T-helper 2 cell treated with Interferon-gamma antibody and Interleukin-4, amounts not matched to agents 5 μg/mL and 100 μg/mL, for 36 hours (primary cell): ENCODE measurements around the gene RIMKLB.
"Not testable (repeated sequence)": the region's sequence is repeated elsewhere in the genome, so short reads cannot be mapped to it uniquely, and the experiment has no call there.

ENCODE experiments used
- DNase-seq: peaks from one replicate; pipeline ENCODE4 v3.0.0; 2021; ENCODE audit warnings: low spot score
- H3K27ac Mint-ChIP-seq: one replicate; pipeline ENCODE4 v1.8.0; 2021; ENCODE audit warnings: mild to moderate bottlenecking, mixed read lengths
- H3K27me3 Mint-ChIP-seq: one replicate; pipeline ENCODE4 v1.8.0; 2021; ENCODE audit warnings: low read depth, mixed read lengths
- H3K36me3 Mint-ChIP-seq: one replicate; pipeline ENCODE4 v1.8.0; 2021; ENCODE audit warnings: low read depth, mixed read lengths
- H3K4me1 Mint-ChIP-seq: one replicate; pipeline ENCODE4 v1.8.0; 2021; ENCODE audit warnings: low read depth, mixed read lengths
- H3K4me3 Mint-ChIP-seq: one replicate; pipeline ENCODE4 v1.8.0; 2022; ENCODE audit warnings: mild to moderate bottlenecking, moderate library complexity, mixed read lengths
- H3K9me3 Mint-ChIP-seq: one replicate; pipeline ENCODE4 v1.8.0; 2021; ENCODE audit warnings: mixed read lengths

RIMKLB gene

DNA sequence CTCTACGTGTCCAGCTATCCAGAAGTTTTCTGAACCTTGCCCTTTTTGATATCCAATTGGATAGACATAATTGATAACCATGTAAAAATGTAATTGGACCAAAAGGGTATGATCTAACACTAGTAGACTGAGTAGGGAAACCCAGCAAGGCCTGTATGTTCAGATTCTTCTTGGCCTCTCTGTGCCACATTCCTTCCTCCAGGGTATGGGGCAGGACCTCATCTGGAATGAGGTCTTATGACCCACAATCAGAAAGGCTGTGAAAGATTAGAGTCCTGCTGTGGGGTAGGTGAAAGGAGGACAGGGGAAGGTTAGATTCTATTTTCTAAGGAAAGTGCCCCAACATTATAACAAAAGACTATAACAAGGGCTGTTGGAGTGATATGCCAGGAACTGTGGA is 73.3 kb downstream of the RIMKLB start:
- no peaks in the 10 kb centered on the region for H3K36me3 Mint-ChIP-seq

DNA sequence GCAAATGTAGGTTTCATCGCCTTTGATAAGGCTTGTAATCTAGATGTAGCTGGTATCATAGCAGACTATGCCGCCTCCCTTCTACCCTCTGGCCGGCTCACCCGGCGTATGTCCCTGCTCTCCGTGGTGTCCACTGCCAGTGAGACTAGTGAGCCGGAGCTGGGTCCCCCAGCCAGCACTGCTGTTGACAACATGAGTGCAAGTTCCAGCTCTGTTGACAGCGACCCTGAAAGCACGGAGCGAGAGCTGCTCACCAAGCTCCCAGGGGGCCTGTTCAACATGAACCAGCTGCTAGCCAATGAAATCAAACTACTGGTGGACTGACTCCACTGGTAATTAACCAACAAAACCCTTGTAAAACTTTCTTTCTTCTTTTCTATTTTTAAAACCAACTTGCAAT is 75.7 kb downstream of the RIMKLB start:
- no peaks in the 10 kb centered on the region for H3K9me3 Mint-ChIP-seq

More for the DNA sequence above, 73.3 kb downstream of the RIMKLB start:
- Mint-ChIP-seq H3K27me3 (peaks cover 2% of the 10 kb centered on the region), H3K4me3 (no peak overlapping the region), H3K27ac (no peak overlapping the region), H3K4me1 (no peaks in the 10 kb centered on the region), H3K9me3 (no peaks in the 10 kb centered on the region)
- no peak for DNase-seq

DNA sequence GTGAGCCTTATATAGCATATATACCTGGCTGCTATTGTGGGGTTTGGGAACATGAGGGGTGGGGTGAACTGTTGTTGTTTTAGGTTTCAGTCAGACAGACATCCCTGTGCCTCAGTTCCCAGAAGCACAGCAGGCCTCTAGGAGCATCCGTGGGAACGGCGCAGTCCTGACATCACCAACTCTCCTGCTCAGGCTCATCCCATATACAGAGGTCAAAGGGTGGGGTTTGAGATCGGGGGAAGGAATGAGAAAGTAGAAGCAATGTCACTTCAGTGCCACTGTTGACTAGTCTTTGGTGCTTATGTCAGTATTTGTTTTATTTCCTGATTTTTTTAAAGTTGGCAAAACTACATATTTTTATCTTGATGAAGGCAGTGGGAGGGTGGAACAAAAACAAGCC is 81.5 kb downstream of the RIMKLB start:
- Mint-ChIP-seq H3K27ac (no peak overlapping the region), H3K36me3 (no peaks in the 10 kb centered on the region), H3K4me1 (no peaks in the 10 kb centered on the region), H3K9me3 (no peaks in the 10 kb centered on the region), H3K27me3 (peaks cover 9% of the 10 kb centered on the region), H3K4me3 (no peak overlapping the region)
- no peak for DNase-seq

More for the DNA sequence above, 75.7 kb downstream of the RIMKLB start:
- Mint-ChIP-seq H3K4me3 (no peak overlapping the region), H3K27ac (no peak overlapping the region), H3K36me3 (no peaks in the 10 kb centered on the region), H3K4me1 (no peaks in the 10 kb centered on the region), H3K27me3 (peaks cover 2% of the 10 kb centered on the region)
- no peak for DNase-seq

DNA sequence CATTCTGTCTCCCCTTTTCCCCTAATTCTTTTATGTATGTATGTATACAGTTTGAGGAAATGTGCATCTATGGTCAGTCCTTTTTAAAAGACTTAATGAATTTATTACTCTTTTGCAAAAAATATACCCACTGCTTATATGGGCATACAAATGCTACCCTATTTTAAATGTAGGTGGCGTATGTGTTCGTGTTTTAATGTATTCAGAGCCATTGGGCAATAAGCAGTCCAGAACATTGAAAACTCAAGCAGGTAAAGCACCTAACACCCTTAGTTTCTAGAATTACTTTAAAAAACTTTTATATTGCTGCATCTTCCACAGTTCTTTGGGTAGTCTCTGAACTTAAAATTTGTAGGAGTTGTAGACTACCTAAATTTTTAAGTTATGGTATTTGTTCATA is 82.1 kb downstream of the RIMKLB start:
- Mint-ChIP-seq H3K27me3 (peaks cover 9% of the 10 kb centered on the region), H3K4me1 (no peaks in the 10 kb centered on the region), H3K27ac (no peak overlapping the region), H3K4me3 (no peak overlapping the region), H3K36me3 (no peaks in the 10 kb centered on the region), H3K9me3 (no peaks in the 10 kb centered on the region)
- no peak for DNase-seq

DNA sequence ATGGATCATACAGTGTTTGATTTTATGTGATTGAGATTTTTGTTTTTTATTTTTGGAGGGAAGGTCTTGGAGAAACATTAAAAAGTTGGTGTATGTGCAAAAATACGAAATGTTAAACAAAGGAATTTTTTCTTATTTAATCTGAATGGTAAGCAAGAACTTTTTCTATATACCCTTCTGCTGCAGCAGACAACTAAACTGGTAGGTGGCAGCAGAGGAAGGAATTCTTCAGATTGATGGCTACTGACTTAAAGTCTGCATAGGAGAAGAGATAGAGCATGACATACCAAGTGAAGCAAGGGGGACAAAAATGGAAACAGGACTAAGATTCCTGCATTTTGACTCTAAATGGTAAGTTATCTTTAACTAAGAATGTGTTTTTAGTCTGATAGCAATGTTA is 82.6 kb downstream of the RIMKLB start:
- H3K9me3 Mint-ChIP-seq, result no peaks in the 10 kb centered on the region
- H3K36me3 Mint-ChIP-seq, result no peaks in the 10 kb centered on the region
- H3K4me3 Mint-ChIP-seq, result no peak overlapping the region
- no peaks in the 10 kb centered on the region for H3K4me1 Mint-ChIP-seq
- DNase-seq, result no peak
- H3K27me3 Mint-ChIP-seq, result peaks cover 9% of the 10 kb centered on the region
- no peak overlapping the region for H3K27ac Mint-ChIP-seq

DNA sequence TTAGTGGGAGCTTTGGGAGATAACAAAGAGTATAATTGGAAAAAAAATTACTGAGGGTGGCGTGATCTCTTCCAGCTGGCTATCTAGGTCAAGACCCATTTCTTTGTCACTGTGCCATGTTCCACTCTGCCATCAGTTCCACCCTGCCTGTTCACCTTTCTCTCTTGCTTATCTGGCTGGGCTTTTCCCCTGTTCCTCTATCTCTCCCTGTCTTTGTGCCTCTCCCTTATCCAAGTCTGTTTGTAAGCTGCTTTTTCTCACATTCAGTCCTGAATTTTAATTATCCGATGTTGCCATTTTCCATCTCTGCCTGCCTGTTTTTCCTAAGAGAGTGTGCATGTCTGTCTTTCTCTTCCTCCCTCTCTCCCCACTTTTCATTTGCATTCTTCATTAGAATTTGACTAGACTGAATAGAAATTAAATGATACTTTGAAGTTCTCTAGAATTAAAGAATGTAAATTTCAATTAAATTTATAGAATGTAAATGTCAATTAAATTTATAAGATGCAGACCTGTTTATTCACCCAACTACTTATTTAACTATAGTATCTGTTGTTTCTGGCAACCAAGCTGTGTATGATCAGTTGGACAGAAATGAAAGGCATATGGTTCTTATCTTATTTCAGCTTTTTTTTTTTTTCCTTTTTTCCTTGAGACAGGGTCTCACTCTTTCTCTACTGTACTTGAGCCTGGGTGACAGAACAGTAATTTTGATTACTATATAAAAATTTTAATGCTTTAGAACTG is 83.8 kb downstream of the RIMKLB start:
- no peaks in the 10 kb centered on the region for H3K9me3 Mint-ChIP-seq
- H3K4me1 Mint-ChIP-seq, result no peaks in the 10 kb centered on the region
- H3K36me3 Mint-ChIP-seq, result no peaks in the 10 kb centered on the region
- H3K27ac Mint-ChIP-seq, result no peak overlapping the region
- no peak overlapping the region for H3K4me3 Mint-ChIP-seq
- H3K27me3 Mint-ChIP-seq, result peaks cover 9% of the 10 kb centered on the region
- DNase-seq, result no peak

DNA sequence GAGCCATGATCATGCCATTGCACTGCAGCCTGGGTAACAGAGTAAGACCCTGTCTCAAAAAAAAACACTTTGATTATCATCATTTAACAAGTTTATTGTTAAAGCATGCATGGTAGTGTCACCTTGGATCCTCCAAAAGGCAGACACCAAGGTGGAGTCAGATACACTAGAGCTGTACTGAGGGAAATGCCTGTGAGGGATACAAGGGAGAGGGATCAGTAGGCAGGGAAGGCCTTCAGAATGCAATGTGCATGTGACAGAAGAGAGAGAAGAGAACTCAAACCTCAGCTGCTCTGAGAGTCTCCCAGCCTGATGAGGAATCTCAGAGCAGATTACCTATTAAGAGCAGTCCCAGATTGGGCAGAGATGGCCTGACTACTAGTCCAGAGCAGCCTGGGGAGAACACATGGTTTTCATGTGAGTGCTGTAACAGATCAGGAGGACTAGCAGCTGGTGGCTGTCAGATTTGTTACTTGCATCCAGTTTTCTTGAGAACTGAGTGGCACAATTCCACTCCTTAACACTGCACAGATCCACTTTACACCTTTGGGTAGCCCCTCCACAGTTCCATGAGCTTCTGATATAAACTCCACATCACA is 86.6 kb downstream of the RIMKLB start:
- Mint-ChIP-seq H3K36me3 (no peaks in the 10 kb centered on the region), H3K4me1 (no peaks in the 10 kb centered on the region), H3K9me3 (no peaks in the 10 kb centered on the region), H3K27me3 (peaks cover 9% of the 10 kb centered on the region), H3K4me3 (no peak overlapping the region), H3K27ac (no peak overlapping the region)
- DNase-seq, result no peak

DNA sequence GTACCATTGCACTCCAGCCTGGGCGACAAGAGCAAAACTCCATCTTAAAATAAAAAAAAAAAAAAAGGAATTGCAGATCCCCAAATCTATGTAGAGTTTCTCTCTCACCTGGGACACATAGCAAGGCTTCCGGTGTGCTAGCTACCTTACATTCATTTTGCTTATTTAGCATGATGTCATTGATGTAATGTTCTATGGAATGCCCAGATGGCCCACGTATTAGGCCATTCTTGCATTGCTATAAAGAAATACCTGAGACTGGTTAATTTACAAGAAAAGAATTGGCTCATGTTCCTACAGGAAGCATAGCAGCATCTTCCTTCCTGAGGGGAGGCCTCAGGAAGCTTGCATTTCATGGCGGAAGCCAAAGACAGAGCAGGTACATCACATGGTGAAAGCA is 87.7 kb downstream of the RIMKLB start:
- H3K4me3 Mint-ChIP-seq, result no peak overlapping the region
- no peak for DNase-seq

DNA sequence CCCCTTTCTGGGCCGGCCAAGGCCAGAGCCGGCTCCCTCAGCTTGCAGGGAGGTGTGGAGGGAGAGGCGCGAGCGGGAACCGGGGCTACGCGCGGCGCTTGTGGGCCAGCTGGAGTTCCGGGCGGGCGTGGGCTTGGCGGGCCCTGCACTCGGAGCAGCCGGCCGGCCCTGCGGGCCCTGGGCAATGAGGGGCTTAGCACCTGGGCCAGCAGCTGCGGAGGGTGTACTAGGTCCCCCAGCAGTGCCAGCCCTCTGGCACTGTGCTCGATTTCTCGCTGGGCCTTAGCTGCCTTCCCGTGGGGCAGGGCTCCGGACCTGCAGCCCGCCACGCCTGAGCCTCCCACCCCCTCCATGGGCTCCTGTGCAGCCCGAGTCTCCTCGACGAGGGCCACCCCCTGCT is 89.4 kb downstream of the RIMKLB start:
- H3K27me3 Mint-ChIP-seq, DNase-seq, H3K36me3 Mint-ChIP-seq, H3K9me3 Mint-ChIP-seq, H3K4me3 Mint-ChIP-seq, H3K27ac Mint-ChIP-seq, H3K4me1 Mint-ChIP-seq: not testable (repeated sequence)

More for the DNA sequence above, 87.7 kb downstream of the RIMKLB start:
- Mint-ChIP-seq H3K27ac (no peak overlapping the region), H3K27me3 (peaks cover 6% of the 10 kb centered on the region), H3K36me3 (no peaks in the 10 kb centered on the region), H3K9me3 (no peaks in the 10 kb centered on the region), H3K4me1 (no peaks in the 10 kb centered on the region)

DNA sequence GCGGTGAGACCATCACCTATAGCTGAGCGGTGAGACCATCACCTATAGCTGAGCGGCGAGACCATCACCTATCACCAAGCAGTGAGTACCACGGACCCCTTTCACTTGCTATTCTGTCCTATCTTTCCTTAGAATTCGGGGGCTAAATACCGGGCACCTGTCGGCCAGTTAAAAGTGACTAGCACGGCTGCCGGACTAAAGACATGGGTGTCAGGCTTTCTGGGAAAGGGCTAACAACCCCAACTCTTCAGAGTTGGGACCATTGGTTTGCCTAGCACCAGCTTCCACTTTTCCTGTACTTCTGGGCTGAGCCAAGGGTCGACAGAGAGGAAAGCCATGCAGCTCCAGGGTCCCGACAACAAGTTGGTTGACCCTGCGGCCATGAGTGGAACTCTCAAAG is 90.9 kb downstream of the RIMKLB start:
- H3K4me3 Mint-ChIP-seq, result peak overlapping the region; percentile 73
- not testable (repeated sequence) for H3K4me1 Mint-ChIP-seq, DNase-seq, H3K9me3 Mint-ChIP-seq, H3K36me3 Mint-ChIP-seq, H3K27ac Mint-ChIP-seq, H3K27me3 Mint-ChIP-seq

DNA sequence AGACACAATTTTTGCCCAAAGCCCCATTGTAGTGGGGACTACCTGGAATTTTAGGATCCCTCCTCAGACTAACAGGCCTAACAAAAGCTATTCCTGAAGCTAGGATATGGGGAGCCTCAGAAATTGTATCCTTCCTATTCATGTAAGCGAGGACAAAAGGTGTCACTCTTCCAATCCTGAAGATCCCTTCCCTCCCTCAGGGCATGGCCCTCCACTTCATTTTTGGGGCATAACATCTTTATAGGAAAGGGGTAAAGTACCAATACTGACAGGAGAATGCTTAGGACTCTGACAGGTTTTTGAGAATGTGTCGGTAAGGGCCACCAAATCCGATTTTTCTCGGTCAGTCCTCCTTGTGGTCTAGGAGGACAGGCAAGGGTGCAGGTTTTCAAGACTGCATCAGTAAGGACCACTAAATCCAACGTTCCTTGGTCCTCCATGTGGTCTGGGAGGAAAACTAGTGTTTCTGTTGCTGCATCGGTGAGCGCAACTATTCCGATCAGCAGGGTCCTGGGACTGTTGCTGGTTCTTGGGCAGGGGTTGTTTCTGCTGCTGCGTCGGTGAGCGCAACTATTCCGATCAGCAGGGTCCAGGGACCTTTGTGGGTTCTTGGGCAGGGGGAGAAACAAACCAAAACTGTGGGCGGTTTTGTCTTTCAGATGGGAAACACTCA is 91.7 kb downstream of the RIMKLB start:
- DNase-seq, H3K4me3 Mint-ChIP-seq, H3K27ac Mint-ChIP-seq, H3K9me3 Mint-ChIP-seq, H3K4me1 Mint-ChIP-seq, H3K36me3 Mint-ChIP-seq, H3K27me3 Mint-ChIP-seq: not testable (repeated sequence)

DNA sequence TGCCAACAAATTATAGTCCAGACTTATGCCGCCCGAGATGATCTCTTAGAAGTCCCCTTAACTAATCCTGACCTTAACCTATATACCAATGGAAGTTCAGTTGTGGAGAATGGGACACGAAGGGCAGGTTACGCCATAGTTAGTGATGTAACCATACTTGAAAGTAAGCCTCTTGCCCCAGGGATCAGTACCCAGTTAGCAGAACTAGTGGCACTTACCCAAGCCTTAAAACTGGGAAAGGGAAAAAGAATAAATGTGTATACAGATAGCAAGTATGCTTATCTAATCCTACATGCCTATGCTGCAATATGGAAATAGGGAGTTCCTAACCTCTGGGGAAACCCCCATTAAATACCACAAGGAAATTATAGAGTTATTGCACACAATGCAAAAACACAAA is 95.4 kb downstream of the RIMKLB start:
- not testable (repeated sequence) for H3K4me1 Mint-ChIP-seq, H3K27me3 Mint-ChIP-seq, H3K4me3 Mint-ChIP-seq, H3K27ac Mint-ChIP-seq, DNase-seq, H3K9me3 Mint-ChIP-seq, H3K36me3 Mint-ChIP-seq

DNA sequence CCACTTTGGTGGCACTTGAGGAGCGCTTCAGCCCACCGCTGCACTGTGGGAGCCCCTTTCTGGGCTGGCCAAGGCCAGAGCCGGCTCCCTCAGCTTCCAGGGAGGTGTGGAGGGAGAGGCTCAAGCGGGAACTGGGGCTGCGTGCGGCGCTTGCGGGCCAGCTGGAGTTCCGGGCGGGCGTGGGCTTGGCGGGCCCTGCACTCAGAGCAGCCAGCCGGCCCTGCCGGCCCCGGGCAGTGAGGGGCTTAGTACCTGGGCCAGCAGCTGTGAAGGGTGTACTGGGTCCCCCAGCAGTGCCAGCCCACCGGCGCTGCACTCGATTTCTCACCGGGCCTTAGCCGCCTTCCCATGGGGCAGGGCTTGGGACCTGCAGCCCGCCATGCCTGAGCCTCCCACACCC is 96.8 kb downstream of the RIMKLB start:
- DNase-seq, H3K9me3 Mint-ChIP-seq, H3K27me3 Mint-ChIP-seq, H3K27ac Mint-ChIP-seq, H3K36me3 Mint-ChIP-seq, H3K4me1 Mint-ChIP-seq, H3K4me3 Mint-ChIP-seq: not testable (repeated sequence)

DNA sequence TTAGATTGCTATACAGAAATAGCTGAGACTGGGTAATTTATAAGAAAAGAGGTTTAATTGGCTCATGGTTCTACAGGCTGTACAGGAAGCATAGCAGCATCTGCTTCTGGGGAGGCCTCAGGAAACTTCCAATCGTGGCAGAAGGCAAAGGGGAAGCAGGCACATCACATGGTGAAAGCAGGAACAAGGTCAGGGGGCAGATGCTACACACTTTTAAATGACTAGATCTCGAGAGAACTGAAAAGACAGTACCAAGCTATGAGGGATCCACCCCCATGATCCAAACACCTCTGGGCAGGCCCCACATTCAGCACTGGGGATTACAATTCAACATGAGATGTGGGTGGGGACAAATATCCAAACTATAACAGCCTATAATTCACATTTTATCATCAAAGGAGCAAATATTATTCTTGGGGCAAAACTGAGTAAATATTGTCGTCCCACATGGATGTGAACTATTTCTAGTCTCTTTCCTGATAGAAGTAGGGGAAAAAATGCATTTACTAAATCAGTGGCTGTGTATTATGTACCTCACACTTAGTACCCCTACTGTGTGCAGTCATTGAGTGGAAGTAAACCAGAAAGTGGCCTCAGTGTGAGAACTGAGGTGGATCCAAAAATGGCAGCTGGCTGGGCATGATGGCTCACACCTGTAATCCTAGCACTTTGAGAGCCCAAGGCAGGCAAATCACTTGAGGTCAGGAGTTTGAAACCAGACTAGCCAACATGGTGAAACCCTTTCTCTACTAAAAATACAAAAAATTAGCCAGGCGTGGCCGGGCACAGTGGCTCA is 99.2 kb downstream of the RIMKLB start:
- Mint-ChIP-seq H3K27ac (no peak overlapping the region), H3K4me3 (no peak overlapping the region), H3K9me3 (peaks cover 5% of the 10 kb centered on the region), H3K36me3 (no peaks in the 10 kb centered on the region), H3K4me1 (no peaks in the 10 kb centered on the region), H3K27me3 (no peaks in the 10 kb centered on the region)
- DNase-seq, result no peak
